ENCODE results near the gene TMEM270. TPM values are rescaled to one million over a fixed set of nuclear protein-coding genes. Genes with fewer than 3 reads are reported as not detected.

The TMEM270 gene
- total RNA-seq, 1 donor from 2014 or later, result not detected

DNA sequence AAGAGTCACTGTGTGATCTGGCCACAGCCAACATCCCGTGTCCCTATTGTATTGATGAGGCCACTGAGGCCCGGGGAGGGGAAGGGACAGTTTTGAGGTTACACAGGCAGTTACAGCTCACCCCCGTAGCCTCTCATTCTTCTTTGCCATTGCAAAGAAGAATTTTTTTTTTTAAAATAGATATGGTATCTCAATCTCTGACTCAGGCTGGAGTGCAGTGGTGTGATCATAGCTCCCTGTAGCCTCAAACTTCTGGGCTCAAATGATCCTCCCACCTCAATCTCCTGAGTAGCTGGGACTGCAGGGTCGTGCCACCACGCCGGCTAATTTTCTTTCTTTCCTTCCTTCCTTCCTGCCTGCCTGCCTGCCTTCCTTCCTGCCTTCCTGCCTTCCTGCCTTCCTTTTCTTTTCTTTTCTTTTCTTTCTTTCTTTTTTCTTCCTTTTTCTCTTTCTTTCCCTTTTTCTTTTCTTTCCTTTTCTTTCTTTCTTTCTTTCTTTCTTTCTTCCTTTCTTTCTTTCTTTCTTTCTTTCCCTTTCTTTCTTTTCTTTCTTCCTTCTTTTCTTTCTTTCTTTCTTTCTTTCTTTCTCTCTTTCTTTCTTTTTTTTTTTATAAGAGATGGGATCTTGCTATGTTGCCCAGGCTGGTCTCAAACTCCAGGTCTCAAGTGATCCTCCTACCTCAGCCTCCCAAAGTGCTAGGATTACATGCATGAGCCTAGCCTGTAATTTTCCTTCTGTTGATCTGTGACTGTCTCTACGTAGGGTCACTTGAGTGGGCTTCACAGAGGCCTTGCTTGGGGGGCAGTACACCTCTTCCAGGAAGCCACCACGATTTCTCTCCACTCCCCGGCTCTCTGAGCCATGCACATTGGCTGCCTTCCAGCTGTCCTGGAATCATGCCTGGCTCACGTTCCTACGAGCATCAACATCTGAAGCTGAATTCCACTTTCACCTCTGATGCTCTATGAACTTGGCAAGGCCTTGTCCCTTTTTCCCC, 31.3 kb downstream of the TMEM270 start:
- DNase-seq (ENCODE audit: low read depth), result no peak
- no peaks in the 10 kb centered on the region for H3K27me3 ChIP-seq (ENCODE audit: control insufficient read depth, insufficient read depth, low read length)
- TF ChIP-seq CTCF (IDR thresholded peaks at IDR 0.05; ENCODE audit: insufficient read depth, low read length, poor library complexity, severe bottlenecking), result no peak
- no peaks in the 10 kb centered on the region for H3K36me3 ChIP-seq (ENCODE audit: control insufficient read depth, insufficient read depth, low read length)
- no peak overlapping the region for H3K4me3 ChIP-seq (ENCODE audit: low read depth, low read length)

DNA sequence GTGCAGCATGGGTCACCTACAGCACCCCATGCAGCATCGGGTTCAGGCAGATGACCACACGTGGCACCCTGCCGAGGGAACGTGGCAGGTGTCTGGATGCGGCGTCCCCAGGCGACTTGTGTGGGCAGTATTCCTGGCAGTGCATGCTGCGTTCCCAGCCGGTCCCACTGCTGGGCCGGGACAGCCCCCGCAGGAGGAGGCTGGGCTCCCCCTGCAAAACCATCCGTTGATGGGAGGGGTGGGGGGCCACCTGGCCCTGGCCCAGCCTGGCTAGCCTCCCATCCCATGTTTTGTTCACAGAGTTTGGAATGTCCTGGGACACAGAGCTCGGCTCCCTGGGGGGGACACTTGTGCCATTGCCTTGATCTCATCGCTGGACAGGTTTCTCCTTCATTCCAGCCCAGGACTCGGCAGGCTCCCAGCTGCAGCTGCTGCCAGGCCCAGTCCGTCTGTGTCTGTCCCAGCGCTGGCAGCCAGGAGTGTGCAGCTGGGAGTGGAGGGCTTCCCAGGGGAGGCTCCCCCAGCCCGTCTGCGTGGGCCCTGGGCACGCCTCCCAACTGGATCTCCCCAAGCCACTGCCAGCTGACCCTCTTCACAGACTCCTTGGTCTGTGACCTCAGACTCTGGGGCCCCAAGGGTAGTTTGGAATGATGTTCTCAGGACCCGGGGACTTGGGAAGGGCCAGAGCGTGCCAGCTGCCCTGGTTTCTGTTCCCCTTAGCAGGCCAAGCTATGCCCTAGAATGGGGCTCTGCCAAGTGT, 32.6 kb downstream of the TMEM270 start:
- no peak for DNase-seq (ENCODE audit: low read depth)
- no peak overlapping the region for H3K4me3 ChIP-seq (ENCODE audit: low read depth, low read length)
- no peak for TF ChIP-seq CTCF (IDR thresholded peaks at IDR 0.05; ENCODE audit: insufficient read depth, low read length, poor library complexity, severe bottlenecking)
- H3K36me3 ChIP-seq (ENCODE audit: control insufficient read depth, insufficient read depth, low read length), result no peaks in the 10 kb centered on the region
- H3K27me3 ChIP-seq (ENCODE audit: control insufficient read depth, insufficient read depth, low read length), result no peaks in the 10 kb centered on the region

GRCh38 chr7:73894166-73894565, 33.2 kb downstream of the TMEM270 start:
- Histone ChIP-seq H3K4me3 (ENCODE audit: low read depth, low read length) (no peak overlapping the region), H3K36me3 (ENCODE audit: control insufficient read depth, insufficient read depth, low read length) (no peaks in the 10 kb centered on the region), H3K27me3 (ENCODE audit: control insufficient read depth, insufficient read depth, low read length) (no peaks in the 10 kb centered on the region)
- DNase-seq (ENCODE audit: low read depth), result no peak
- no peak for TF ChIP-seq CTCF (IDR thresholded peaks at IDR 0.05; ENCODE audit: insufficient read depth, low read length, poor library complexity, severe bottlenecking)

DNA sequence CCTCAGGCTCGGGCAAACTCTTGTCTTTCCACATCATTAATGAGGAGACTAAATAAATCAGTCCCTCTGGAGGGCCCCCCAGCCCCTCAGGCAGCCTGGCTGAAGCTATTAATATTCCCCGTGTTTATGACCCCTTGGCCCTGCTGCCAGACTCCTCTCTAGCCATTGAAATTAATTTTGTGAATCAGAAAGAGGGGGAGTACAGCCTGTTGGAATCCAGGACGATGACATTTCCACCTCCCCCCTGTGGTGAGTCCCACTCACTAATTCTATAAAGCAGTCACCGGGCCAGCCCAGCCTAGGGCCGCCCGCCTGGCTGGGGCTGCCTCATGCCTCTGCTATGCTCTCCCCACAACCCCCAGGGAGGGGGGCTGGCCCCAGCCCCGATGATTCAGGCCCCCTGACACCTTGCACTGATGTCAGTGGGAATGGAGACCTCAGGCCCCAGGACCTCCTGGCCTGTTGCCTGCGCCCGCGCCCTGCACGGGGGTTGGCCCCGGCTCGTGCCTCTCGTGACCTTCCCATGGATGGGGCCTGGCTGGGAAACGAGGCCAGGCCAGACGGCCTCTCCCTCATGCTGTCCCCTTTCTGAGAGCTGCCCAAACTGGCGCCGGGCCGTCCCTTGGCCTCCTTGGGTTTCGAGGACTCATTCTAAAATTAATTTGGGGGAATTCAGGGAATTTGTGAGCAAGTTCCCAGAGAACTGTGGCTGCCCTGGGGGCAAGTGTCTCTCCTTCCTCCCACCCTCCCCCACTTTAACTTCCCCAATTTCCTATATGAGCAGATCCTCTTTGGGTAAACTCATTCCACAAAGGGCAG, 34.0 kb downstream of the TMEM270 start:
- DNase-seq (ENCODE audit: low read depth), result peak; percentile 70
- no peak overlapping the region for H3K4me3 ChIP-seq (ENCODE audit: low read depth, low read length)
- H3K36me3 ChIP-seq (ENCODE audit: control insufficient read depth, insufficient read depth, low read length), result no peaks in the 10 kb centered on the region
- TF ChIP-seq CTCF (IDR thresholded peaks at IDR 0.05; ENCODE audit: insufficient read depth, low read length, poor library complexity, severe bottlenecking), result no peak
- H3K27me3 ChIP-seq (ENCODE audit: control insufficient read depth, insufficient read depth, low read length), result no peaks in the 10 kb centered on the region

- no peaks in the 10 kb centered on the region for H3K36me3 ChIP-seq (ENCODE audit: control insufficient read depth, insufficient read depth, low read length)
- TF ChIP-seq CTCF (IDR thresholded peaks at IDR 0.05; ENCODE audit: insufficient read depth, low read length, poor library complexity, severe bottlenecking), result no peak
- H3K4me3 ChIP-seq (ENCODE audit: low read depth, low read length), result no peak overlapping the region
- no peaks in the 10 kb centered on the region for H3K27me3 ChIP-seq (ENCODE audit: control insufficient read depth, insufficient read depth, low read length)
- DNase-seq (ENCODE audit: low read depth), result no peak
These were observed 34.7 kb downstream of the TMEM270 start for GRCh38 chr7:73895626-73896025.

All from kidney epithelial cell (primary cell).